Measurements from ENCODE around the gene WDR6. TPM values are rescaled to one million over a fixed set of nuclear protein-coding genes. Genes with fewer than 3 reads are reported as not detected.

Gene WDR6
- total and polyA plus RNA-seq, 4 donors = 29.4 to 50.9 (median 47.0) TPM

GRCh38 chr3:49025793-49026520 is 18.8 kb downstream of the WDR6 start:
- DNase-seq (ENCODE audit: low spot score) = no peak
- WGBS = 94% methylated on average over 8 of the region's 8 CpGs
- Histone ChIP-seq H3K9ac (ENCODE audit: low read depth in 1 of 2, low read length in 2 of 2) (no peak overlapping the region), H3K4me3 (ENCODE audit: low read depth in 1 of 3, low read length in 3 of 3) (no peak overlapping the region), H3K4me1 (ENCODE audit: control insufficient read depth in 4 of 4, insufficient read depth in 4 of 4, low read length in 3 of 4) (peaks cover 6 to 33% (median 25%) of the 10 kb centered on the region in 4 donors), H3K27me3 (ENCODE audit: control insufficient read depth in 4 of 4, insufficient read depth in 4 of 4, low read length in 3 of 4) (no peaks in the 10 kb centered on the region), H3K27ac (ENCODE audit: low read depth in 1 of 2, low read length in 2 of 2) (no peak overlapping the region), H3K36me3 (ENCODE audit: control insufficient read depth in 4 of 4, insufficient read depth in 3 of 4, low read depth in 1 of 4, low read length in 3 of 4) (peaks cover 0 to 34% (median 22%) of the 10 kb centered on the region in 4 donors), H3K9me3 (ENCODE audit: control insufficient read depth in 4 of 4, low read length in 3 of 4) (no peaks in the 10 kb centered on the region)
- TF ChIP-seq FOXA1 (IDR thresholded peaks at IDR 0.05) (no peak), TAF1 (conservative IDR thresholded peaks at IDR 0.05) (no peak), MAX (IDR thresholded peaks at IDR 0.05) (no peak), RXRA (IDR thresholded peaks at IDR 0.05) (no peak), HNF4A (conservative IDR thresholded peaks at IDR 0.05) (no peak), GABPA (IDR thresholded peaks at IDR 0.05 in 1 of 2, conservative IDR thresholded peaks at IDR 0.05 in 1 of 2) (no peak), JUND (IDR thresholded peaks at IDR 0.05) (no peak), NR2F2 (IDR thresholded peaks at IDR 0.05) (no peak), ZBTB33 (IDR thresholded peaks at IDR 0.05) (no peak)

GRCh38 chr3:49026536-49026935 is 19.3 kb downstream of the WDR6 start:
- Histone ChIP-seq H3K9me3 (ENCODE audit: control insufficient read depth in 4 of 4, low read length in 3 of 4) (no peaks in the 10 kb centered on the region), H3K4me1 (ENCODE audit: control insufficient read depth in 4 of 4, insufficient read depth in 4 of 4, low read length in 3 of 4) (peaks cover 6 to 33% (median 25%) of the 10 kb centered on the region in 4 donors), H3K4me3 (ENCODE audit: low read depth in 1 of 3, low read length in 3 of 3) (no peak overlapping the region), H3K9ac (ENCODE audit: low read depth in 1 of 2, low read length in 2 of 2) (no peak overlapping the region), H3K36me3 (ENCODE audit: control insufficient read depth in 4 of 4, insufficient read depth in 3 of 4, low read depth in 1 of 4, low read length in 3 of 4) (peaks cover 0 to 40% (median 26%) of the 10 kb centered on the region in 4 donors), H3K27ac (ENCODE audit: low read depth in 1 of 2, low read length in 2 of 2) (no peak overlapping the region), H3K27me3 (ENCODE audit: control insufficient read depth in 4 of 4, insufficient read depth in 4 of 4, low read length in 3 of 4) (no peaks in the 10 kb centered on the region)
- no peak for DNase-seq (ENCODE audit: low spot score)
- 95% methylated on average over 3 of the region's 3 CpGs for WGBS
- no peak for TF ChIP-seq RAD21 (IDR thresholded peaks at IDR 0.05)
- TF ChIP-seq ATF3 (IDR thresholded peaks at IDR 0.05) = no peak
- no peak for TF ChIP-seq HNF4G (IDR thresholded peaks at IDR 0.05)
- no peak for TF ChIP-seq HNF4A (conservative IDR thresholded peaks at IDR 0.05)
- no peak for TF ChIP-seq RXRA (IDR thresholded peaks at IDR 0.05)
- TF ChIP-seq ZBTB33 (IDR thresholded peaks at IDR 0.05) = no peak
- TF ChIP-seq CTCF (IDR thresholded peaks at IDR 0.05; ENCODE audit: low read depth, low read length, missing input control) = no peak
- no peak for TF ChIP-seq TAF1 (conservative IDR thresholded peaks at IDR 0.05)
- TF ChIP-seq YY1 (IDR thresholded peaks at IDR 0.05) = no peak
- no peak for TF ChIP-seq REST (IDR thresholded peaks at IDR 0.05)
- TF ChIP-seq SP1 (IDR thresholded peaks at IDR 0.05) = no peak
- no peak for TF ChIP-seq FOXA1 (IDR thresholded peaks at IDR 0.05)
- TF ChIP-seq EGR1 (IDR thresholded peaks at IDR 0.05; ENCODE audit: low read depth in 2 of 2) = no peak
- no peak for TF ChIP-seq MAX (IDR thresholded peaks at IDR 0.05)
- TF ChIP-seq NR2F2 (IDR thresholded peaks at IDR 0.05) = no peak
- no peak for TF ChIP-seq JUND (IDR thresholded peaks at IDR 0.05)
- no peak for TF ChIP-seq GABPA (IDR thresholded peaks at IDR 0.05 in 1 of 2, conservative IDR thresholded peaks at IDR 0.05 in 1 of 2)
- TF ChIP-seq FOXA2 (IDR thresholded peaks at IDR 0.05) = no peak

Measured in liver (tissue), 9 donors.